Adrenal gland (tissue), 12 donors: ENCODE measurements around the gene SLCO2A1. TPM values are rescaled to one million over a fixed set of nuclear protein-coding genes. Genes with fewer than 3 reads are reported as not detected.

Source experiments
- DNase-seq, 7 donors: peaks; one replicate each; pipeline ENCODE4 v3.0.0-alpha.2; 2019 to 2020
- H3K27ac ChIP-seq, 5 donors: fragments of 200-600 bp; sonication (generic) in 4 of 5; 1 replicate in 3 of 5; 2 replicates in 2 of 5; pipeline versions ENCODE4 v1.5.1 to v1.8.0; 2016 to 2020; ENCODE audit warnings: mild to moderate bottlenecking in 1 of 5
- H3K27me3 ChIP-seq: fragments of 200-600 bp; 2 replicates; pipeline ENCODE4 v1.8.0; 2021
- H3K36me3 ChIP-seq, 2 donors: fragments of 200-600 bp; replicated peaks in 1 of 2; 1 replicate in 1 of 2; 2 replicates in 1 of 2; pipeline versions ENCODE4 v1.5.1 to v1.8.0; 2018 to 2022
- H3K4me1 ChIP-seq, 2 donors: fragments of 200-600 bp; replicated peaks in 1 of 2; 1 replicate in 1 of 2; 2 replicates in 1 of 2; pipeline versions ENCODE4 v1.5.1 to v1.8.0; 2018 to 2021
- H3K4me3 ChIP-seq, 4 donors: fragments of 200-600 bp; sonication (generic) in 3 of 4; one replicate each; pipeline ENCODE4 v1.5.1; 2016 to 2018
- H3K9me3 ChIP-seq, 3 donors: fragments of 200-600 bp; sonication (generic) in 1 of 3; replicated peaks in 1 of 3; 1 replicate in 2 of 3; 2 replicates in 1 of 3; pipeline versions ENCODE4 v1.5.1 to v1.8.0; 2016 to 2021
- CTCF ChIP-seq, 6 experiments: fragments of 450-650 bp in 4 of 6; fragments of 200-600 bp in 2 of 6; sonication (generic) in 1 of 6; IDR thresholded peaks; 1 replicate in 5 of 6; 2 replicates in 1 of 6; pipeline versions ENCODE4 v1.5.1 to v1.8.0; 2016 to 2021; ENCODE audit warnings: antibody characterized with exemption in 6 of 6, mild to moderate bottlenecking in 2 of 6, moderate library complexity in 1 of 6
- POLR2A ChIP-seq, 2 donors: fragments of 450-650 bp; IDR thresholded peaks; one replicate each; pipeline ENCODE4 v1.6.1; 2017; ENCODE audit warnings: antibody characterized with exemption in 2 of 2, mild to moderate bottlenecking in 2 of 2, moderate library complexity in 1 of 2
- WGBS, 4 donors: extraction: QIAGEN DNeasy Blood & Tissue Kit in 2 of 4; methylation state at CpG; one replicate each; pipeline versions ENCODE4 v1.1.5 to v1.1.7; 2013 to 2017; 5-methylcytosine and 5-hydroxymethylcytosine counted together
- intact Hi-C, 2 donors: fragments of 100-400 bp; cut with DNase I; formaldehyde crosslinking; loops; one replicate each; pipeline versions ENCODE4 v1.14.1 to v1.15.0; 2022 to 2023
- polyA plus RNA-seq, 3 donors: library from polyadenylated mRNA; stranded (reverse); fragments of 200-250 nt in 2 of 3; fragments of 350-450 nt in 1 of 3; fragmentation: Illumina TruSeq in 1 of 3; extraction: RNeasy Lipid Tissue Mini Kit (QIAGEN cat#74804) in 1 of 3; gene quantifications; one replicate each; pipeline ENCODE4 v1.2.3, GENCODE V29; 2013 to 2014
- total RNA-seq, 9 donors: library from RNA; depleted of rRNA in 4 of 9; stranded (reverse); fragments of >200 nt in 4 of 9; fragments of 120-200 nt in 1 of 9; fragmentation: NEBNext Ultra II Directional in 1 of 9; extraction: Animal tissue kit (Norgen Biotek cat#: 25700) in 1 of 9; gene quantifications; one replicate each; pipeline versions ENCODE4 v1.1.0 to v1.2.4, GENCODE V29; 2013 to 2023
- donor health status: healthy with polysubstance abuse.
- donor health status: Bipolar disorder and iron deficiency.
- donor health status: DM: yes; HTN: yes; CAD: no.
- donor health status: DM: no; HTN: no; CAD: no.
- donor health status: DM: no; HTN: no; CAD: no.
- donor health status: DM: yes; HTN: yes; CAD: no.

Gene SLCO2A1
- total and polyA plus RNA-seq, 12 donors = 2.3 to 141 (median 29.5) TPM

- no peak overlapping the region for H3K4me3 ChIP-seq
- no peaks in the 10 kb centered on the region for H3K9me3 ChIP-seq
- H3K27ac ChIP-seq = no peak overlapping the region
- no peaks in the 10 kb centered on the region for H3K27me3 ChIP-seq
- DNase-seq = peak in 2 of 7 donors; percentile 2 to 28
- WGBS, 4 donors = 75 to 81% (median 79%) methylated on average over 7 to 9 of the region's 9 CpGs
- intact Hi-C loops = no loop called here
- no peaks in the 10 kb centered on the region for H3K4me1 ChIP-seq
- H3K36me3 ChIP-seq = no peaks in the 10 kb centered on the region
- TF ChIP-seq CTCF (IDR thresholded peaks at IDR 0.05) = no peak
- TF ChIP-seq POLR2A (IDR thresholded peaks at IDR 0.05) = no peak
These were observed 31.7 kb downstream of the SLCO2A1 start for GRCh38 chr3:133997871-133998635.

- Histone ChIP-seq H3K9me3 (no peaks in the 10 kb centered on the region), H3K4me3 (no peak overlapping the region), H3K27ac (no peak overlapping the region), H3K36me3 (no peaks in the 10 kb centered on the region), H3K4me1 (no peaks in the 10 kb centered on the region), H3K27me3 (no peaks in the 10 kb centered on the region)
- intact Hi-C loops = no loop called here
- no peak for TF ChIP-seq POLR2A (IDR thresholded peaks at IDR 0.05)
- TF ChIP-seq CTCF (IDR thresholded peaks at IDR 0.05) = no peak
- WGBS, 4 donors = 86 to 90% (median 87%) methylated on average over 5 of the region's 5 CpGs
- peak in 2 of 7 donors; percentile 1 to 23 for DNase-seq
These were observed 32.7 kb downstream of the SLCO2A1 start for GRCh38 chr3:133996996-133997395.

- no peaks in the 10 kb centered on the region for H3K36me3 ChIP-seq
- 66 to 71% (median 70%) methylated on average over 6 to 12 of the region's 12 CpGs for WGBS, 4 donors
- TF ChIP-seq CTCF (IDR thresholded peaks at IDR 0.05) (no peak), POLR2A (IDR thresholded peaks at IDR 0.05) (no peak)
- DNase-seq = peak in 2 of 7 donors; percentile 7 to 42
- H3K9me3 ChIP-seq = no peaks in the 10 kb centered on the region
- H3K4me3 ChIP-seq = no peak overlapping the region
- H3K27ac ChIP-seq = no peak overlapping the region
- no peaks in the 10 kb centered on the region for H3K4me1 ChIP-seq
- intact Hi-C loops = no loop called here
- H3K27me3 ChIP-seq = no peaks in the 10 kb centered on the region
These were observed 33.5 kb downstream of the SLCO2A1 start for GRCh38 chr3:133996251-133996661.

- Histone ChIP-seq H3K36me3 (no peaks in the 10 kb centered on the region), H3K27ac (no peak overlapping the region), H3K4me1 (no peaks in the 10 kb centered on the region), H3K27me3 (no peaks in the 10 kb centered on the region), H3K9me3 (no peaks in the 10 kb centered on the region), H3K4me3 (no peak overlapping the region)
- peak in 1 of 7 donors; percentile 29 for DNase-seq
- TF ChIP-seq CTCF (IDR thresholded peaks at IDR 0.05) = no peak
- no peak for TF ChIP-seq POLR2A (IDR thresholded peaks at IDR 0.05)
- WGBS, 4 donors = 67 to 97% (median 86%) methylated on average over 2 of the region's 2 CpGs
- intact Hi-C loops = no loop called here
These were observed 34.5 kb downstream of the SLCO2A1 start for GRCh38 chr3:133995264-133995663.
